Occipital lobe (tissue), 2 donors: ENCODE measurements around the gene PGF. TPM values are rescaled to one million over a fixed set of nuclear protein-coding genes. Genes with fewer than 3 reads are reported as not detected.
A peak's percentile ranks its signal among the peaks of the same experiment; 100 is the strongest.

Experiments
- DNase-seq: peaks from one replicate; lab custom pipeline; 2025; lab: John Stamatoyannopoulos, UW
- total RNA-seq: library from RNA; depleted of rRNA; stranded (reverse); fragments of >200 nt; gene quantifications from one replicate; pipeline ENCODE4 v1.2.3, GENCODE V29; 2014

The PGF gene
- total RNA-seq, 1 donor from 2014 or later = 2.0 TPM

- no peak for DNase-seq
Measured at GRCh38 chr14:74956280-74957072, 1.1 kb upstream of the PGF start.

DNA sequence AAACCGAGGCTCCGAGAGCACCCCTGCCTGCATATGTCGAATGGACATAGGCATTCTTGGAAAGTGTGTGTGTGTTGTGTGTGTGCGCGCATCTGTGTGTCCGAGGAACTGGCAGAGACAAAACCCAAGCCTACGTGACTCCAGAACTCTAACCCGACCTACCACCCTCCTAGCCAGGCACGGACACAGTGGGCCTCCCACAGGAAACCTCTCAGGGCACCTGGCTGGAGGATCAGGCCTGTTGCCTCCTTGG is 556 bp upstream of the PGF start:
- no peak for DNase-seq

GRCh38 chr14:74954947-74955228 is 509 bp downstream of the PGF start:
- no peak for DNase-seq

DNA sequence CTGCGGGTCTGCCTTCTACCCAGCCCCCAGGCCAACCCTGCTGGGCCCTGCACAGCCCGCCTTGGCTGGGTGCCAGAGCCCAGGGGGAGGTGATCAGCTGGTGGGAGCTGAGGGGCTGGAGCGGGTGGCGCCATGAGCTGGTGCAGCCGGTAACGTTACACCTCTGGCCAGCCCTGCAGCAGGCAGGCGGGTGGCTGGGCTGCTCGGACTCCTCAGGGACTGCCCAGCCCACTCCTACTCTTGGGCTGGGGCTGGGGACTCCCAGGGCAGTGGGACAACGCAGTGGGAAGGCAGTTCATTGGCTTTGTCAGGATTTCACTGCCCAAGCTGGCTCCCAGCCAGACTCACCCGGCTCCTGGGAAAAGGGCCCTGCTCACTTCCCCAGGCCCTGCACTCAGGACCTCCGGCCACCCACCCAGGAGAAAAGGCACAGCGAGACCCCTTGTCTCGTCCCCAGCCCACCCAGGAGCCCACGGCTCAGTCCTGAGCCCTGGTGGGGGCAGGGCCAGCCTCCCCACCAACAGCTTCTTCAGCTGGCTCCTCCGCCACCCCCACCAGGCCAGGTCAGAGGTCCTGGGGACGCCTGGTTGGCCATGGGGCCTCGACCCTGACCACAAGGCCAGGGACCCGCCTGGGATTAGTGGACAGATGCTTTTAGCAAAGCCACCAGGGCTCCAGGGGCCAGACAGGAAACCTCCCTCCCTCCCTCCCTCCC is 1.0 kb downstream of the PGF start:
- DNase-seq = no peak

- no peak for DNase-seq
Measured at GRCh38 chr14:74953686-74954085, 1.7 kb downstream of the PGF start.

GRCh38 chr14:74952697-74953484 is 2.5 kb downstream of the PGF start:
- DNase-seq = no peak

- no peak for DNase-seq
Measured at GRCh38 chr14:74952180-74952665, 3.2 kb downstream of the PGF start.

DNA sequence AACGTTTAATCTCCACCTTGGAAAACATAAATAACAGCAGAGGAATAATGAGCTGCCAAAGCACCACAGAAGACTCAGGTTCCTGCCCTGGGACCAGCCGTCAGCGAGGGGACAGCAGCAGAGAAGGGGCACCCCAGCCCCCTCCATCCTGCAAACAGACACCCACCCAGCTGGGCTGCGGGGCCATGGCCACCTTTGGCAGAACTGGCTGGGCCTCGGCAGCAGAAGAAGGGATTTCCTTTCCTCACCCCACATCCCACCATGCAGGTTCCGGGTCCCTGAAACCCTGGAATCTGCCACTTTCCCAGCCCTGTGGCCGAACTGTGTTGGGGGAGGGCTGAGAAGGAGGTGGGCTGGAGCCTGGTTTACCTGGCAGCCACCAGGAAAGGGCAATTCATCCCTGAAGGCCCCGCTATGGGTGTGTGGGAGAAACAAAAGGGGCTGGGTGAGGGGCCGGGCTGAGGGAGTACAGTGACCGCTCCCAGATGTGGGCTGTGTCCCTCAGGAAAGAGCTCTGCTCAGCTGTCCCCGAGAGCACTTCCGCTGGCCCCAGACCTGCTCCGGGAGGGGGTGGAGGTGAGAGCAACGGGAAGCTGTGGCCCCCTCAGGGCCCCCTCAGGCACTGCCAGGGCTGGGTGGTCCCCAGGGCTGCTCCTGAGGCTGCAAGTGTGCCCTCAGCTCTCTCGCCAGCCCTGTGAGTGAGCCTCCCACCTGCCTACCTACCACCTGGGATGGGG is 3.8 kb downstream of the PGF start:
- DNase-seq = no peak

GRCh38 chr14:74950795-74951442 is 4.5 kb downstream of the PGF start:
- no peak for DNase-seq

- DNase-seq = no peak
Measured at GRCh38 chr14:74949859-74950573, 5.4 kb downstream of the PGF start.

GRCh38 chr14:74949191-74949601 is 6.2 kb downstream of the PGF start:
- no peak for DNase-seq

- no peak for DNase-seq
Measured at GRCh38 chr14:74948228-74949175, 6.9 kb downstream of the PGF start.

- DNase-seq = no peak
Measured at GRCh38 chr14:74947353-74948227, 7.8 kb downstream of the PGF start.

- no peak for DNase-seq
Measured at GRCh38 chr14:74946659-74947281, 8.6 kb downstream of the PGF start.

DNA sequence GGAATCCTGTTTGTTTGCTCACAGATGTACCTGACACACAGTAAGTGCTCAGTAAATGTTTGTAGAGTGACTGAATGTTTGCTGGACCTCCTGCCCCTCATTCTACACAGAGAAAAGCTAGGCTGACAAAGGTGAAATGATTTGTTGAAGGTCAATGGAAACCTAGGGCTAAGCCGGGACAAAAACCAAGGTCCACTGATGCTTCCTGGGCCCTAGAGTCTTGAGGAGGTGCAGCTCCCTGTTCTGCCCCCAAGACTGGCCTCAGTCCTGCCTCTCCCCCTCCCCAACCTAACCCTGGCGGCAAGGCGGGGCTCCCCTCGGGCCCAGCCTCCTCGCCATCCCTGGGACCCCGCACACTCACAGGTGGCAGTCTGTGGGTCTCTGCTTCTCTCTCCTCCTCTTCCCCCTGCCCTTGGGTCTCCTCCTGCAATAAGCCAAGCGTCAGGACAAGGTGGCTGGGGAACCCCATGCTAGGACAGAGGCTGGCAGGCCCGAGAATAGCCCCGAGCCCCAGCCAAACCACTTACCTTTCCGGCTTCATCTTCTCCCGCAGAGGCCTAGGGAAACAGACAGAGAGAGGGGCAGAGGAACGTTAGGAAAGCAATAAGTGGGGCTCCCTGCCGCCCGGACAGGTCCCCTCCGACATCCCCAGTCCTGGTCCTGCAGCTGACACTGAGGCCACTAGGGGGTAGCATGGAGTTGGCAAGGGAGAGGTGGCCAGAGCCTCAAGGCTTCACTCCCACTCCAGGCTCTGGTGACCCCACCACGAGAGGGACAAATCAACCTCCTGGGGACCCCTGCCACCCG is 9.3 kb downstream of the PGF start:
- DNase-seq = peak; percentile 42

- no peak for DNase-seq
Measured at GRCh38 chr14:74945261-74945851, 10.0 kb downstream of the PGF start.

- DNase-seq = no peak
Measured at GRCh38 chr14:74942608-74943007, 12.8 kb downstream of the PGF start.
